H1 (cell line): ENCODE measurements around the gene SYNDIG1. TPM values are rescaled to one million over a fixed set of nuclear protein-coding genes. Genes with fewer than 3 reads are reported as not detected.

Experiments
- CTCF ChIA-PET: fragments of 300-600 bp; sonication (Branson Sonifier 250); formaldehyde crosslinking; loops from one replicate; lab custom pipeline; 2021; ENCODE audit not compliant: partially characterized antibody; lab: Charles Lee
- POLR2A ChIA-PET: fragments of 300-600 bp; sonication (Branson Sonifier 250); formaldehyde crosslinking; loops from one replicate; lab custom pipeline; 2021; ENCODE audit warnings: inconsistent platforms; ENCODE audit not compliant: partially characterized antibody; lab: Charles Lee
- DNase-seq, 2 experiments: peaks; one replicate each; pipeline versions ENCODE4 v3.0.0 to v3.0.0-alpha.2; 2010 to 2022; ENCODE audit warnings: low spot score in 2 of 2, low read depth in 1 of 2, mixed read lengths in 1 of 2
- FAIRE-seq: peaks from 2 replicates; lab custom pipeline; 2011; peaks lifted over from hg19 to GRCh38; lab: Jason Lieb, UNC
- H2AFZ ChIP-seq: 2 replicates; pipeline ENCODE4 v1.8.1; 2012; ENCODE audit warnings: low read length, inconsistent platforms
- H2AK5ac ChIP-seq: 2 replicates; pipeline ENCODE4 v1.6.1; 2013; ENCODE audit warnings: low read depth, low read length
- H2BK120ac ChIP-seq: replicated peaks from 2 replicates; pipeline ENCODE3; 2013; ENCODE audit warnings: low read depth, low read length, inconsistent platforms
- H2BK12ac ChIP-seq: 2 replicates; pipeline ENCODE4 v1.6.1; 2013; ENCODE audit warnings: low read depth, low read length
- H2BK15ac ChIP-seq: 2 replicates; pipeline ENCODE4 v1.6.1; 2013; ENCODE audit warnings: low read length
- H2BK20ac ChIP-seq: 2 replicates; pipeline ENCODE4 v1.6.1; 2013; ENCODE audit warnings: low read length
- H2BK5ac ChIP-seq: 2 replicates; pipeline ENCODE4 v1.6.1; 2013; ENCODE audit warnings: low read depth, low read length
- H3K14ac ChIP-seq: 2 replicates; pipeline ENCODE4 v1.6.1; 2013; ENCODE audit warnings: inconsistent platforms; ENCODE audit not compliant: insufficient read length
- H3K18ac ChIP-seq: 2 replicates; pipeline ENCODE4 v1.6.1; 2013; ENCODE audit warnings: low read length; ENCODE audit errors: extremely low read depth
- H3K23ac ChIP-seq: 2 replicates; pipeline ENCODE4 v1.6.1; 2013; ENCODE audit warnings: inconsistent platforms; ENCODE audit not compliant: insufficient read length
- H3K23me2 ChIP-seq: 2 replicates; pipeline ENCODE4 v1.6.1; 2013; ENCODE audit warnings: low read depth, low read length
- H3K27ac ChIP-seq: 2 replicates; pipeline ENCODE4 v1.6.1; 2011; ENCODE audit warnings: low read depth, low read length, inconsistent platforms
- H3K27me3 ChIP-seq, 4 experiments: replicated peaks in 1 of 4; 1 replicate in 1 of 4; 2 replicates in 3 of 4; pipeline versions ENCODE4 v1.6.1 to v1.8.1; 2011 to 2013; ENCODE audit warnings: low read length in 3 of 4, mild to moderate bottlenecking in 3 of 4, inconsistent platforms in 2 of 4, mixed read lengths in 2 of 4, moderate library complexity in 1 of 4; ENCODE audit not compliant: control insufficient read depth in 3 of 4, insufficient read depth in 3 of 4; ENCODE audit errors: extremely low read depth in 1 of 4
- H3K36me3 ChIP-seq, 4 experiments: 2 replicates each; pipeline versions ENCODE4 v1.6.1 to v1.8.1; 2011 to 2013; ENCODE audit warnings: mild to moderate bottlenecking in 4 of 4, low read length in 3 of 4, moderate library complexity in 2 of 4, control low read depth in 1 of 4, inconsistent platforms in 1 of 4; ENCODE audit not compliant: insufficient read depth in 4 of 4, control insufficient read depth in 2 of 4
- H3K4ac ChIP-seq: replicated peaks from 2 replicates; pipeline ENCODE3; 2013; ENCODE audit warnings: low read length, low read depth, mixed read lengths, inconsistent platforms; ENCODE audit not compliant: insufficient read length
- H3K4me1 ChIP-seq, 4 experiments: replicated peaks in 1 of 4; 1 replicate in 1 of 4; 2 replicates in 3 of 4; pipeline versions ENCODE4 v1.6.1 to v1.8.1; 2011 to 2013; ENCODE audit warnings: low read length in 3 of 4, inconsistent platforms in 2 of 4, mixed read lengths in 1 of 4; ENCODE audit not compliant: insufficient read depth in 4 of 4, control insufficient read depth in 3 of 4
- H3K4me2 ChIP-seq, 2 experiments: 2 replicates each; pipeline versions ENCODE4 v1.6.1 to v1.8.1; 2011 to 2013; ENCODE audit warnings: low read depth in 2 of 2, low read length in 2 of 2, control low read depth in 1 of 2, inconsistent platforms in 1 of 2, mild to moderate bottlenecking in 1 of 2; ENCODE audit not compliant: insufficient read depth in 1 of 2
- H3K4me3 ChIP-seq, 4 experiments: fragments of 200-600, 300-600 bp in 1 of 4; sonication (generic), shearing (Covaris generic), sonication (Bioruptor Twin) in 1 of 4; 2 replicates each; pipeline versions ENCODE4 v1.5.1 to v1.8.1; 2011 to 2016; ENCODE audit warnings: low read length in 4 of 4, low read depth in 3 of 4, control low read depth in 2 of 4, inconsistent platforms in 2 of 4, mild to moderate bottlenecking in 2 of 4, mixed read lengths in 1 of 4, moderate library complexity in 1 of 4; ENCODE audit not compliant: insufficient read depth in 2 of 4; ENCODE audit errors: extremely low read depth in 1 of 4
- H3K56ac ChIP-seq: replicated peaks from 2 replicates; pipeline ENCODE3; 2013; ENCODE audit warnings: low read depth, mild to moderate bottlenecking, mixed read lengths, low read length, inconsistent platforms; ENCODE audit not compliant: insufficient read length
- H3K79me1 ChIP-seq: 2 replicates; pipeline ENCODE4 v1.6.1; 2013; ENCODE audit warnings: low read depth, low read length, control low read depth
- H3K79me2 ChIP-seq, 2 experiments: 2 replicates each; pipeline versions ENCODE4 v1.6.1 to v1.8.1; 2012 to 2013; ENCODE audit warnings: low read length in 2 of 2, mild to moderate bottlenecking in 2 of 2, inconsistent platforms in 1 of 2; ENCODE audit not compliant: insufficient read depth in 2 of 2, control insufficient read depth in 1 of 2
- H3K9ac ChIP-seq, 4 experiments: replicated peaks in 1 of 4; 1 replicate in 1 of 4; 2 replicates in 3 of 4; pipeline versions ENCODE4 v1.6.1 to v1.8.1; 2011 to 2013; ENCODE audit warnings: low read depth in 3 of 4, low read length in 3 of 4, control low read depth in 2 of 4, mild to moderate bottlenecking in 2 of 4, moderate library complexity in 2 of 4, inconsistent platforms in 1 of 4; ENCODE audit errors: extremely low read depth in 1 of 4
- H3K9me3 ChIP-seq, 2 experiments: 2 replicates each; pipeline versions ENCODE4 v1.6.1 to v1.8.1; 2012 to 2013; ENCODE audit warnings: mild to moderate bottlenecking in 2 of 2, moderate library complexity in 2 of 2, control low read depth in 1 of 2, inconsistent platforms in 1 of 2, low read depth in 1 of 2, low read length in 1 of 2, mixed read lengths in 1 of 2; ENCODE audit not compliant: insufficient read depth in 2 of 2
- H4K20me1 ChIP-seq, 2 experiments: replicated peaks in 1 of 2; 2 replicates each; pipeline versions ENCODE3 to v1.8.1; 2011 to 2013; ENCODE audit warnings: inconsistent platforms in 2 of 2, low read length in 2 of 2, mild to moderate bottlenecking in 1 of 2; ENCODE audit not compliant: insufficient read depth in 2 of 2, control insufficient read depth in 1 of 2
- H4K5ac ChIP-seq: 2 replicates; pipeline ENCODE4 v1.6.1; 2013; ENCODE audit warnings: low read length, low read depth, mixed read lengths, inconsistent platforms; ENCODE audit not compliant: insufficient read length
- H4K8ac ChIP-seq: 2 replicates; pipeline ENCODE4 v1.8.0; 2013; ENCODE audit warnings: mild to moderate bottlenecking, moderate library complexity, low read length, inconsistent platforms; ENCODE audit not compliant: insufficient read depth; ENCODE audit errors: extremely low read depth
- H4K91ac ChIP-seq: replicated peaks from 2 replicates; pipeline ENCODE3; 2013; ENCODE audit warnings: low read length, mixed read lengths, inconsistent platforms; ENCODE audit not compliant: insufficient read length
- WGBS, 2 experiments: shearing (Covaris generic) in 1 of 2; methylation state at CpG; one replicate each; pipeline versions ENCODE4 v1.1.6 to v1.1.7; 2013 to 2015; ENCODE audit warnings: low lambda C conversion rate in 2 of 2, mixed read lengths in 2 of 2, inconsistent platforms in 1 of 2, low coverage in 1 of 2, missing lambda C conversion rate in 1 of 2; ENCODE audit not compliant: insufficient replicate concordance in 2 of 2, insufficient coverage in 1 of 2, insufficient read length in 1 of 2; ENCODE audit errors: extremely low coverage in 1 of 2, missing lambda C conversion rate in 1 of 2; 5-methylcytosine and 5-hydroxymethylcytosine counted together
- polyA plus RNA-seq, 7 experiments: library from polyadenylated mRNA; depleted of rRNA in 3 of 7; stranded (reverse) in 5 of 7; unstranded in 2 of 7; fragments of >200 nt in 5 of 7; fragments of 200-250 nt in 2 of 7; gene quantifications; 1 replicate in 5 of 7; 2 replicates in 1 of 7; 4 replicates in 1 of 7; pipeline versions ENCODE4 v1.2.1 to v1.2.3, GENCODE V29; 2011 to 2013; ENCODE audit warnings: missing spikeins in 2 of 7, mixed read lengths in 2 of 7
- total RNA-seq: library from RNA; stranded (reverse); fragmentation: NEBNext Ultra II Directional; extraction: Animal tissue kit (Norgen Biotek cat#: 25700); gene quantifications from 2 replicates; pipeline ENCODE4 v1.2.1, GENCODE V29; 2021

The SYNDIG1 gene
- total and polyA plus RNA-seq, 2 of the 8 experiments (the other 6 are each of a cell fraction or from before 2014, with no cell fraction given) = 6.5 to 7.8 TPM

DNA sequence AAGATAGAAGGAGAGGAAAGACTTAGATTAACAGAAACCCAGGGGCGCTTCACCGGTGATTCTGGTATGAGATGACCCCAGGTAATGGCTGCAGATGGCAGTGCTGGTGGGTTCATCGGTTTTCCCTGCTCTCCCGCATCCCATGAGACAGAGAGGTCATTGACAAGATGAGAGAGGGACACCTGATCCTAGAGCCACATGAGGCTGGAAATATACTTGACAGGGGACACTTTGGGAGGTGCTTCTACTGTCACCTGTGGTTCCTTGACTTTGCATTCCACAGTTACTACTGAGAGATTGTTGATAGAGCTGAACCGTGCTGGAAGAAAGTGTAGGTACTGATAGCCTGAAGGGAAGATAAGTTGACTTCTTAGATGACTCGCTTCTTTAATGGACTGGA is 74.3 kb downstream of the SYNDIG1 start:
- H3K18ac ChIP-seq = no peak overlapping the region
- H3K27me3 ChIP-seq = no peaks in the 10 kb centered on the region
- H3K79me2 ChIP-seq = no peaks in the 10 kb centered on the region
- H3K56ac ChIP-seq = no peak overlapping the region
- no peak overlapping the region for H2AK5ac ChIP-seq
- no peak overlapping the region for H3K4ac ChIP-seq
- no peak overlapping the region for H4K5ac ChIP-seq
- no peaks in the 10 kb centered on the region for H3K23me2 ChIP-seq
- no peak overlapping the region for H3K9ac ChIP-seq
- no peak overlapping the region for H3K4me2 ChIP-seq
- peaks cover 0 to 5% (median 2%) of the 10 kb centered on the region in 4 experiments; a peak in 2 of 7 replicates for H3K4me1 ChIP-seq
- no peak overlapping the region for H4K8ac ChIP-seq
- H2BK20ac ChIP-seq = no peak overlapping the region
- no peak overlapping the region for H3K27ac ChIP-seq
- H2BK12ac ChIP-seq = no peak overlapping the region
- H4K20me1 ChIP-seq = peaks cover 0 to 1% of the 10 kb centered on the region in 2 experiments
- no peak overlapping the region for H4K91ac ChIP-seq
- 86% methylated on average over 6 of the region's 6 CpGs; no CpG with 5 or more reads in 1 of the 2 experiments for WGBS, 2 experiments
- H2BK15ac ChIP-seq = no peak overlapping the region
- no peak overlapping the region for H3K4me3 ChIP-seq
- H3K14ac ChIP-seq = no peak overlapping the region
- ChIA-PET POLR2A (no interaction called here), CTCF (interaction anchor here (2.2 kb wide), 1 partner anchor 9 kb away, joined by 7 read pairs; no protein-coding TSS in a partner anchor)
- FAIRE-seq = no peak
- no peak overlapping the region for H2BK5ac ChIP-seq
- no peak overlapping the region for H2BK120ac ChIP-seq
- 0 out of 4 replicates have a peak, but pooled peaks cover 0 to 2% of the 10 kb centered on the region in 2 experiments for H3K9me3 ChIP-seq
- DNase-seq = no peak
- no peaks in the 10 kb centered on the region; the same call in 1 of the 2 replicates for H3K79me1 ChIP-seq
- H3K36me3 ChIP-seq = peaks cover 0 to 11% (median 4%) of the 10 kb centered on the region in 4 experiments; a peak in 4 of 8 replicates
- no peak overlapping the region for H2AFZ ChIP-seq
- H3K23ac ChIP-seq = no peak overlapping the region
